Spleen (tissue), 7 donors: ENCODE measurements around the gene PRKAB1.

Experiments
- CTCF ChIP-seq, 11 experiments: fragments of 200-600 bp in 7 of 11; fragments of 450-650 bp in 4 of 11; sonication (generic) in 4 of 11; IDR thresholded peaks in 8 of 11; conservative IDR thresholded peaks in 3 of 11; 1 replicate in 7 of 11; 2 replicates in 4 of 11; pipeline versions ENCODE4 v1.4.0 to v1.8.0; 2016 to 2021; ENCODE audit warnings: antibody characterized with exemption in 11 of 11, inconsistent platforms in 4 of 11, mild to moderate bottlenecking in 1 of 11
- POLR2A ChIP-seq, 3 donors: fragments of 450-650 bp; IDR thresholded peaks; one replicate each; pipeline ENCODE4 v1.5.1; 2017; ENCODE audit warnings: antibody characterized with exemption in 3 of 3, mild to moderate bottlenecking in 1 of 3
- POLR2AphosphoS5 ChIP-seq, 3 donors: sonication (generic); formaldehyde crosslinking; IDR thresholded peaks; one replicate each; pipeline ENCODE4 v1.5.1; 2017; ENCODE audit warnings: antibody characterized with exemption in 3 of 3
- donor health status: DM: no; HTN: no; CAD: no; lungs with moderate emphysema.
- donor health status: DM: no; HTN: no; CAD: no.
- donor health status: DM: no; HTN: no; CAD: no.

- TF ChIP-seq POLR2A (IDR thresholded peaks at IDR 0.05) (no peak), CTCF (IDR thresholded peaks at IDR 0.05 in 8 of 11, conservative IDR thresholded peaks at IDR 0.05 in 3 of 11) (no peak), POLR2AphosphoS5 (IDR thresholded peaks at IDR 0.05) (no peak)
Measured at GRCh38 chr12:119694111-119694510, 26.2 kb downstream of the PRKAB1 start.
